Tongue (tissue), 2 donors: ENCODE measurements around the gene CDKAL1. TPM values are rescaled to one million over a fixed set of nuclear protein-coding genes. Genes with fewer than 3 reads are reported as not detected.
A peak's percentile ranks its signal among the peaks of the same experiment; 100 is the strongest.

Experiments
- DNase-seq: peaks from one replicate; pipeline ENCODE4 v3.0.0-alpha.2; 2015
- total RNA-seq: library from RNA; depleted of rRNA; stranded (reverse); fragments of >200 nt; gene quantifications from one replicate; pipeline ENCODE4 v1.2.3, GENCODE V29; 2014

Gene CDKAL1
- total RNA-seq, 1 donor from 2014 or later = 36.5 TPM

- no peak for DNase-seq
Observed at GRCh38 chr6:20929283-20929682, 395.0 kb downstream of the CDKAL1 start.

- DNase-seq = peak; percentile 24
Observed at GRCh38 chr6:20931093-20931492, 396.8 kb downstream of the CDKAL1 start.

- DNase-seq = no peak
Observed at GRCh38 chr6:20931772-20932171, 397.5 kb downstream of the CDKAL1 start.

- no peak for DNase-seq
Observed at GRCh38 chr6:20932284-20932683, 398.0 kb downstream of the CDKAL1 start.

DNA sequence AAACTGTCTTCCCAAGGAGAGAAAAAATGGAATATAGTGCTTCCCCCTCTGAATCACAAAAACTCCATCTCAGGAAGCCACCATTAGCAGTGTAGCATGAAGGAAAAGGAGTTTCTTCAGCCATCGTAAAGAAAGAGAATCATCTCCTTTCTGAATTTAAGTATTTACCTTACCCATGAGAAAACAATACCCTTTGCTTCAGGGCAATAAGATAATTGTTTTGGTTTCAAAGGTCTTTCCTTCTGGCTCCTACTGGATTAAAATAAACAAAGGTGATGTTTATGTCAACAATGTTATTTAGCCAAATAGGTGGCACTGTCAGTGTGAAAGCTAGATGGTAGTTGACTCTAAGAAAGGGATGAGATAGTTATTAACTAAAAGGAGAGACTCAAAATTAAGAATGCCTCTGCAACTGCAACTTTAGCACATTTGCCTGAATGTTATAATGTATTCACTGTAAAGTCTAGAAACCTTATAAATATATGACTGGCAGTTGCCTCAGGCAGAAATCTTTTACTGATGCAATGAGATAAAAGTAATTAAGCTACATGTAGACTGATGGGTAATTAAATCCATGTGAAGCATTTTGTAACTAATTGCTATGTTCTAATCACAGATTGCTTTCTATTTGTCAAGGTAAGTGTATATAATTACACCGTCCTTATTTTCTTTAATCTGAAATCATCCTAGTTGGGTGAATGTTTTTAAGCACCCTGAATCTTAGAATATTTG lies 399.0 kb downstream of the CDKAL1 start:
- no peak for DNase-seq

DNA sequence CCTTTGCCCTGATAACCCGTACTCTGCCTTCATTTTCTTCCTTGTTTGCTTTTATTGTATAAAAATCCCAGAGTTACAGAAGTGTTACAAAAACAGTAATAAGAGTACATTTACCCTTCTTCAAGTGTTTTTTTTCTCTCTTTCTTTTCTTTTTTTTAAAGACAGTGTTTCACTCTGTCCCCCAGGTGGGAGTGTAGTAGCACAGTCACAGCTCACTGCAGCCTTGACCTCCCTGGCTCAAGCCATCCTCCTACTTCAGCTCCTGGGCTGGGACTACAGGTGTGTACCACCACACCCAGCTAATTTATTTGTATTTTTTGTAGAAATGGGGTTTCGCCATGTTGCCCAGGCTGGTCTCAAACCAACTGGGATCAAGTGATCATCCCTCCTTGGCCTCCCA lies 402.7 kb downstream of the CDKAL1 start:
- DNase-seq = no peak

GRCh38 chr6:20939161-20939775 lies 405.0 kb downstream of the CDKAL1 start:
- DNase-seq = no peak

DNA sequence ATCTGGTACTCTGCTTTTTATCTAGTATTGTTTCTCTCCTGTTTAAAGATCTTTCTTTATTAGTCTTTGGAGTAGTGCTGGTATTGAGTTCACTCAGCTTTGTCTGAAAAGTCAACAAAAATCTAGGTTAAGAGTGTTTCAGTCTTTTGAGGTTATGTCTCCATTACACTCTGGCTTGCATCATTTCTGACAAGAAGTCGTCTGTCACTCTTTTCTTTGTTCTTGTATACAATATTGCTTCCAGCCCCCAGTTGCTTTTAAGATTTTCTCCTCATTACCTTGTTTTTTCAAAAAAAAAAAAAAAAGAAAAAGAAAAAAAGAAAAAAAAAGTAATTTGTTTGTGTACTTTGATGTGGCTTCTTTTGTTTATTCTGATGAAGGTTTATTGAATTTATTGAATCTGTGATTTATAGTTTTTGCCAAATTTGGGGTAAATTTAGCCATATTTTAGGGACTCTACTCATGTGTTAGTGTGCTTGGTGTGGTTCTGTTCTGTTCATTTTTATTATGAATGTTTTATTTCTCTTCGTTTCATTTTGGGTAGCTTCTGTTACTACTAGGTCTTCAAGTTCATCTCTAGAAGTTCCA lies 408.9 kb downstream of the CDKAL1 start:
- DNase-seq = no peak

DNA sequence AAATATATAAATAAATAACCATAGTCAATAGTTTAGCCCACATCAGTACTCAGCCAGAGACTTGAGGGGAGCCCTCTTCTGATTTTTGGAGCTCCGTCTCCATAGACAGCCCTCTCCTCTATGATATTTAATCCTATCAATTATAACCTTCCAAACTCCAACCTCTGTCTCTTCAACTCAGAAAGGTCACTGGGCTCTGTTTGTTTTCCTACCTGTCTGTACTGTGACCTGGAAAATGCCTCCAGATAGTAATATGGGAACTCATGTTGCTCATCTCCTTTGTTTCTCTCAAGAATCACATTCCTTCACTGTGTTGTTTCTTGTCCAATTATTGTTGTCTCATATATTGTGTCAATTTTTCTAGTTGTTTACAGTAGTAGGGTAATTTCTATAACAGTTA lies 409.7 kb downstream of the CDKAL1 start:
- DNase-seq = no peak

DNA sequence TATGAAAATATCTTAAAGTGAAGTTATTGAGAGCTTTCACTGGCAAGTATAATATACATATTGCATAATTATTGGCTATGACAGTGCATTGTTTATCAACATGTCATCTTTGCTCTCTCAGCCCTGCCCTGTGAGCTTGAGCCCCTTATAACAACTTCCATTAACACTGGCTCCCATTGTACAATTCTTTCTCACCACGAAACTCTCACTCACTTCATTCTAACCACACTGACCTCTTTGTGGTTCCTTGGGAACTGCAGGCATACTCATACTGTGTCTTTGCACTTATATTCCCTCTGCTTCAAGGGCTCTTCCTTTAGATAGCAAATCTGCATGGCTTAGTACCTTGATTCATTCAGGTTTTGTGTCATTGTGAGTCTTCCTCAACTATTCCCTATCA lies 411.8 kb downstream of the CDKAL1 start:
- DNase-seq = no peak

DNA sequence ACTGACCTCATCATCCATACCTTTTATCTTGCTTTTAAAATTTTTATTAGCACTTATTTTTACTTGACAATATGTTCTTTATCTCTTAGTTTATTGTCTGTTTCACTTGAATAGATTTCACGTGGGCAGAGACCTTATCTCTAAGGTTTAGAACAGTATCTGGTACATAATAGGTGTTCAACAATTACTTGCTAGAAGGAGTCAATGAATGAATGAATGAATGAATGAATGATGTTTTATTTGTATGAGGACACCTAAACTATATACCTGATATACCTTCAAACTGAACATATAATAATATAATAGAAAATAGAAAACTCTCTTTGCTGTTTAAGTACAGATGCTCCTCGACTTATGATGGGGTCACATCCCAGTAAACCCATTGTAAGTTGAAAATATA lies 412.6 kb downstream of the CDKAL1 start:
- DNase-seq = no peak

- DNase-seq = no peak
Observed at GRCh38 chr6:20947977-20948376, 413.7 kb downstream of the CDKAL1 start.

DNA sequence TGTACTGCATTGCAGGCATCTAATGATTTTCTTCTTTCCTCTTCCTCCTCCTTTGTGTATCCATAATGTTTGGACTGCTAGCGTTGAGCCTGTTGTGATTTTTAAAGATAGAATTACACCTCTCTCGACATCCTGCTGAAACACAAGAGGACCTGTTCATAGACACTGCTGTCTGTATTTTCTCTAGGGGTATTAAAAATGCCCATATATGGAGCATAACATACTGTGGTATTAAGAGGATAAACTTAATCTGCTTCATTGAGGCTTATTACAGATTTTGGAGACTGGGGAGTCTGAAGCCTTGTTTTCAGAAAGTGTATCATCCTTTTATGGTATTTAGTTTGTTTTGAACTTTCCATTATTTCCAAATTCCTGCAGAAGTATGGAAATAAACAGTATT lies 414.3 kb downstream of the CDKAL1 start:
- DNase-seq = no peak

GRCh38 chr6:20949138-20949537 lies 414.9 kb downstream of the CDKAL1 start:
- no peak for DNase-seq

GRCh38 chr6:20952699-20953474 lies 418.6 kb downstream of the CDKAL1 start:
- DNase-seq = peak; percentile 70

GRCh38 chr6:20954315-20954714 lies 420.1 kb downstream of the CDKAL1 start:
- DNase-seq = no peak

GRCh38 chr6:20955131-20955530 lies 420.9 kb downstream of the CDKAL1 start:
- no peak for DNase-seq

DNA sequence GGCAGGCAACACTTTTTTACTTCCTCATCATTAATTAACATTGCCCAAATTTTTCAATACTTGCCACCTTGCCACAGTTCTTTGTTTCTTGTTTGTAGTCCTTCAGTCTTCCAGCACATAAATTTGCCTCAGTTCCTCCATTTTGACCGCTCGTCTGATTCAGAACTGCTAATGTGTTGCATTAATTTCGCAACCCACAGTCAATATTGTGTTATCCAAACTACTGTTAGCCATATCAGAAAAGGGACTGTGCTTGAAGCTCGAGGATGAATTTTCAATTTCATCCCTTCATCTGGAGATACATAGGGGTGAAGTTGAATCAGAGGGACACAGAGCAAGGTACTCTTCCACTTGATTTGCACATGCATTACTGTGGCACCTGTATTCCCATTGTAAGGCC lies 421.5 kb downstream of the CDKAL1 start:
- no peak for DNase-seq

GRCh38 chr6:20960067-20960466 lies 425.8 kb downstream of the CDKAL1 start:
- DNase-seq = no peak

- DNase-seq = no peak
Observed at GRCh38 chr6:20965276-20965675, 431.0 kb downstream of the CDKAL1 start.

- no peak for DNase-seq
Observed at GRCh38 chr6:20965915-20966314, 431.7 kb downstream of the CDKAL1 start.

DNA sequence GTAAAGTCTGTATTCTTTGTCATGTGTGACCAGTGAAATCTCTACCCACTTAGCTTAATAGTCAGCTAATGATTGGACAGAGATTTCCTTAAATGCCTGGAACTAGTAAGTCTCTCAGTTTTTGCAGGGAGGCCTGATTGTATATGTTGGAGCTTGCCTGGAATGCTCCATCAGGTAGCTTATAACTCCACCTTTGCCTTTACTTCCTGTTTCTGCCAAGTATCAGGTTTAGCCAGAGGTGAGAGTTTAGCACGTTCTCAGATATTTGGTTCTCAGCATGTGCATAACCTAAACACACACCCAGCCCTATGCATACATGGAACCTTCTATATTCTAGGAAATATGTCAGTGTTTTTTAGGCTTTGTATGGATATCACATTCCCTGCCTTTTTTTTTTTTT lies 435.3 kb downstream of the CDKAL1 start:
- no peak for DNase-seq

DNA sequence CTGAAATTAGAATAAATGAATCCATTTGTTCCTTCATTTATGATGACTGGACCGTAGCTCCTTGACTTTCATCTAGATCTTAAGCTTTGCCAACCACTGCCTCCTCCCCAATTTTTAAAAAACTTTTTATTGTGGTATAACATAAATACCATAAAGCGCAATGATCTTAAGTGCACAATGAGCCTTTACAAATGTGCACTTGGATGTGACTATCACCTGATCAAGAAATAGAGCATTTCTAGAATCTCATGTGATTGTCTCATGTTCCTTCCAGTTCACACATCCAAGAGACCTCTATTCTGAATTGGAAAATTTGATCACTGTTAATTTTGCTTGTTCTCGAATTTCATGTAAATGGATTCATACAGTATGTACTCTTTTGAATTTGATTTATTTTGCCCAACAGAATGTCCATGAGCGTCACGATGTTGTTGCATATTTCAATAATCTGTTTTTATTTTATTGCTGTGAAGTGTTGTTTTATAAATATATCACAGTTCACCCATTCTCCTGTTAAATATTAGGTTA lies 442.2 kb downstream of the CDKAL1 start:
- no peak for DNase-seq
